NB4 (cell line): ENCODE measurements around the gene NOP14.

Experiments used
- CTCF ChIP-seq: IDR thresholded peaks from one replicate; pipeline ENCODE4 v1.5.1; 2012; ENCODE audit warnings: low read depth, low read length
- POLR2A ChIP-seq: IDR thresholded peaks from 2 replicates; pipeline ENCODE4 v1.6.1; 2011; ENCODE audit warnings: mild to moderate bottlenecking; ENCODE audit not compliant: insufficient read length; ENCODE audit errors: extremely low read depth
- TF ChIP-seq, protein P1 (sequence below): IDR thresholded peaks from 2 replicates; pipeline ENCODE4 v1.6.1; 2011; ENCODE audit warnings: low read depth, low read length

DNA sequence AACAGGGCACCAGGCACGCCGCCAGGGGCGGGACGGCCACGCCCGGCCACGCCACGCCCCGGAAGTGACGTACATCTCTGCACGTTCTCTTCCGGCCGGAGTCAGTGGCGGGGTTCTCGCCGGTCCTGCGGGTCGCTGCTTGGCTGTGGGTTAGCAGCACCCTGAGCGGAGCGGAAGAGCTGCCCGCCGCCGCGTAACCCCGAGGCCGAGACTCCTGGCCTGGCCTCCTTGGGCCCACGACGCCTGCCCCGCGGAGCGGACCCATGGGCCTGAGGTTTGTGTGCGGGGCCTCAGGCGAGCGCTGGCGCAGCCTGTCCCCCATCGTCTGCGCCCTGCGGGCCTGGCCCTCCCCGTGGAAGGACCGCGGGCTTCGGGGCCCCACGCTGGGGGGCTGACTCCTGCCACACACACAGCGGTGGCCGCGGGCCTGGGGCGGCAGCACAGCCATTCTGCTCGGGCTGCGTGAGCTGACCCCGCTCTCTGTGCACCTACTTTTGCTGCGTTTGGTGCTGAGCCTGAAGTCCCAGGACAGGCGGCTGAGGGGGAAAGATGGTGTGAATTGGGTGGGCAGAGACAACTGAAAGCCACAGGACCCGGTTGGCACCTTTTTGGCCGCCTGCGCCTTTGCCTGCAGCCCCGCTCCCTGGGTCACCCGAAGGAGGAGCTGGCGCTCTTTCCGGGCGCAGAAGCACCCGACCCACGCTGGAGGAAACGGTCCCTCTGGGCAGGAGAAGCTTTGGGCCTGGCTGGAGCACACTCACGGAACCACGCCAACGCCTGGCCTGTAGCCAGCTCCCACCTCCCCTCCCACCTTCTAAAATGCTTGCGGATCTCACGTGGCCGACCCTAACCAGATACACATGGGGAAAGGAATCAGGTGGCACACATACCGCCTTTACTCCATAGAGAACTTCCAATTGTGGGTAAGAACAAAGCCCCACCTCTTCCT, 28.1 kb downstream of the NOP14 start:
- no peak for TF ChIP-seq CTCF
- peak; percentile 97 for TF ChIP-seq POLR2A
- TF ChIP-seq, protein P1, sequence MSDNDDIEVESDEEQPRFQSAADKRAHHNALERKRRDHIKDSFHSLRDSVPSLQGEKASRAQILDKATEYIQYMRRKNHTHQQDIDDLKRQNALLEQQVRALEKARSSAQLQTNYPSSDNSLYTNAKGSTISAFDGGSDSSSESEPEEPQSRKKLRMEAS, result peak; percentile 86
